ENCODE results near the gene TRIM43B.
"Not testable (repeated sequence)": the region's sequence is repeated elsewhere in the genome, so short reads cannot be mapped to it uniquely, and the experiment has no call there.

TRIM43B gene

GRCh38 chr2:95484654-95485053 lies at the start of gene TRIM43B:
TRIM43B (minus strand) TSS chr2:95484754; CDS start chr2:95482714, 2,040 bp downstream.
- DNase-seq = not testable (repeated sequence)

- no peak for DNase-seq
Observed at GRCh38 chr2:95531254-95531771, 46.8 kb upstream of the TRIM43B start.

GRCh38 chr2:95530734-95531133 lies 46.2 kb upstream of the TRIM43B start:
- peak; percentile 77 for DNase-seq

DNA sequence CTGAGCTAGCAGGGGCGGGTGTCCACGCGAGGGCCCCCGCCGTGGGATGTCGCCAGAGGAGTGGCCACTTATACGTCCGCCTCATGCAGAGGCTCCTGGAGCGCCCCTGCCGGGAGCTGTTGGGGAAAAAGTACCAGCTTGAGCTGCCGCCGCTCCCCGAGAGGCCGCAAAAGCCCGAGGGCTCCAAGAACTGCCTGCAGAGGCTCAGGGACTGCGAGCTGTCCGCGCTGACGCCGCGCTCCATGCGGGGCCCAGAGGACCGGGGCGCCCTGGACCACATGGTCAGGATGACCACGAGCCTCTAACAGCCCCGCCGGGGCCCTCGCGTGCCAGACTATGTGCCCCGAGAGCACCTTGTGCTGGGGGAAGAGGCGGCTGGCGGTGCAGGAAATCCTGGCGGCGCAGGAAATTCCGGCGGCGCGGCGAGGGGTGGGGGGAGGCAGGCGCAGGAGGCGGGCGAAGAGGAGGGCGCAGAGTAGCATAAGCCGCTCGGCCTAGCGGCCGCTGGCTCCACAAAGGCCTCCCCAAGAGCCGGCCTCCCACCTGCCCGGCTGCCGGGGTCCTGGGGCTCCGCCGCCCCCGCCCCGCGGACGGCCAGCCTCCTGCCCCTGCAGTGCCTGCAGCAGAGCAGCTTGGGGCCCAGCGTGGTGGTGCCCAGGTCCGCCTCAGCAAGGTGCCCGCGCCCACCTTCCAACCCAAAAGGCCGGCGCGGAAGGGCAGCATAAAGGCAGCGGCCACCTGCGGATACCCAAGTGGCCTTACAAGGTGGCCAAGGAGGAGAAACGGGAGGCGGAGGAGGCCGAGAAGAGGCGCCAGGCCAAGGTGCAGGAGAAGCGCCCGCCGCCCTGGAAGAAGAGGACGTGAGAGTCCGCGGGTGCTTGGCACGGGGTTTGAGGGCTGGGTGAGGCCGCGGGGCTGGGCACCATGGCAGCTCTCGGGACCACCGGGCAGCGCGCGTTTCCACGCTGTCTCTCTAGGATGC lies 42.1 kb upstream of the TRIM43B start:
- peak; percentile 82 for DNase-seq

GRCh38 chr2:95525294-95526035 lies 40.9 kb upstream of the TRIM43B start:
- DNase-seq = no peak

DNA sequence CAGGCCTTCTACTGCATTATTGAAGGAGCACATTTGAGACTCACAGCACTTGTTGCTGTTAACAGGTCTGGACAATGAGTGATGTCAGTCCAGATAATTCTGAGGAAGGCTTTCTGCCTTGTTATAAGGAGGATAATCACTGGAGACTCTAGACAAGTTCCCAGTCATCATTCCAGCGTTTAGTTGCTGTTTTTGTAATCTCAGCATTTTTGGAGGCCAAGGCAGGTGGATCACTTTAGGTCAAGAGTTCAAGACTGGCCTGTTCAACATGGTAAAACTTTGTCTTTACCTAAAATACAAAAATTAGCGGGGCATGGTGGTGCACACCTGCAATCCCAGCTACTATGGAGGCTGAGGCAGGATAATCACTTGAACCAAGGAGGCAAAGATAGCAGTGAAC lies 39.6 kb upstream of the TRIM43B start:
- no peak for DNase-seq

DNA sequence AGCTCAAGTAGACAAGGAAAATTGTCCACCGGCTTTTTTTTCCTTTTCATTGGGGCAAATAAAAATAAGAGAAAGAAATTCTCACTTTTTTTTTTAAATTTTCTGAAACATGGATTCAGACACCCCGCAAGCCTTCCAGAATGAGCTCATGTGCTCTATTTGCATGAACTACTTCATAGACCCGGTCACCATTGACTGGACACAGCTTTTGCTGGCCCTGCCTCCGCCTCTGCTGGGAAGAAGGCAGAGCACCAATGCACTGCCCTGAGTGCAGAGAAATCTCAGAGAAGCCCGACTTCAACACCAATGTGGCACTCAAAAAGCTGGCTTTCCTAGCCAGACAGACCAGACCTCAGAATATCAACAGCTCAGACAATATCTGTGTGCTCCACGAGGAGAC lies 30.2 kb upstream of the TRIM43B start:
- no peak for DNase-seq

- not testable (repeated sequence) for DNase-seq
Observed at GRCh38 chr2:95514226-95514625, 29.7 kb upstream of the TRIM43B start.

DNA sequence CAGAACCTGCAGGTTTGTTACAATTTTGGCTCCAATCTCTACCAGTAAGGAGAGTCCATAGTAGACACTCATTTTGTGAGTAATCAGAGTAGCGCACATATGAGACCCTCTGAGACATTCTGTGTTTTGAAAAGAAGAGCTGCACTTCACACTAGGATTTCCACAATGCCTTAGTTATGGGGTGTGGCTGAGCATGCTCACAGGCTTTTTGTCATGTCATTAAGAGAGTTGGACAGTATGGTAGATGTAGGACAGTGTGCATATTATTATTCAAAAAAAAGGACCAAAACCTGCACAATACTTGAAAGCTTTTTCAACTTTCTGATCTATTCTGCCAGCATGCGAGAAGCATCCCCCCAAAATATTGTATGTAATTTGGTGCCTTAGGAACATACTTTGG lies 24.9 kb upstream of the TRIM43B start:
- no peak for DNase-seq

- DNase-seq = no peak
Observed at GRCh38 chr2:95505222-95505621, 20.7 kb upstream of the TRIM43B start.

DNA sequence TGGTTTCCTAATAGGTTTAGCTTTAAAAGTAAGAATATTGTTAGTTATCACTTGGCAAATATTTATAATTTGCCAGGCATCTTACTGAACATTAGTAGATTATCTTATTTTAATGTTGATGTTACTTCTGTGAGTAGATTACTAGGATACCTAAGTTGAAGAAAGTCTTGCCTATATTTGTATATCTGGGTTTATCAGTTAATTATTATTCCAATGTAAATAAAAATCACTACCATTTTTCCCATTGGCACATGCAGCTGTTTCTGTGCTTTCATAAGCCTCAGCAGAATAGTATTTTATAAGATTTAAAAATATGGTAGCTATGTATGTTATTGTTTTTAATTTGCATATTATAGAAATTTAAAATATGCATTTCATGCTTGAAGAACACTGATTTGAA lies 16.3 kb upstream of the TRIM43B start:
- DNase-seq = no peak

DNA sequence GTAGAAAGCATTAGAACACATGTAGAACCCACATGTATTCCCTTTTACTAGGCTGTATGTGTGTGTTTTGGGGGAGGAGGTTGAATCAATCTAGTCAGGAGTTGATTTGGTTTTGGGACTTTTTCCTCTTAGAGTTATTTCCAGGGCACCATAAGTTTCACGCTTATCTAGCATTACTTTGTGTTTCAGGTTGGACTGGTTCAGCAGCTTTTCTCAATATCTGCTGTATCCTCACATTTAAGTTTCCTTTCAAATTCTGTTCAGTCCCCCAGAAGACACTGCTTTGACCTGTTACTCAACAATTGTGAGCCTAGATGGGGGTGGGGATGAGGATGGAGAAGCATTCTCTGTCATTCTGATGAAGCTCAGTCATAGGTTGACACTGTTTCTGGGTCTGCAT lies 7.5 kb upstream of the TRIM43B start:
- DNase-seq = not testable (repeated sequence)

GRCh38 chr2:95475025-95475424 lies 9.5 kb downstream of the TRIM43B start:
- DNase-seq = not testable (repeated sequence)

DNA sequence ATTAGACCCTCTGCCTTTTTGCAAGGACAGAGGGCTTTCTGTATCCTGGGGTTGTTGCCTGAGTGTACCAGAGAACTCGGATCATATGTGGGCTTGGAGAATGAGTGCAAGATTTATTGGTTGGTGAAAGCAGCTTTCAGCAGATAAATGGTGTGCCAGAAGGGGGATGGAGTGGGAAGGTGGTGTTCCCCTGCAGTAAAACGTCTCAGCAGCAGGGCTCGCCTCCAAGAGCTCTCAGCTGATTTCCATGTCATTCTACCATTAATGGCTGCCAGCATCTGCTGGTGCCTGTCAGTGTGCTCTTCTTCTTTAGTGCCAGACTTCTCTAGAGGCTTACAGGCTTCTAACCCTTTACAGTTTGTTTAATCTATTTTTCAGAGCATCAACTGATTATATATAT lies 16.6 kb downstream of the TRIM43B start:
- DNase-seq = not testable (repeated sequence)

GRCh38 chr2:95466572-95466971 lies 18.0 kb downstream of the TRIM43B start:
- DNase-seq = not testable (repeated sequence)

DNA sequence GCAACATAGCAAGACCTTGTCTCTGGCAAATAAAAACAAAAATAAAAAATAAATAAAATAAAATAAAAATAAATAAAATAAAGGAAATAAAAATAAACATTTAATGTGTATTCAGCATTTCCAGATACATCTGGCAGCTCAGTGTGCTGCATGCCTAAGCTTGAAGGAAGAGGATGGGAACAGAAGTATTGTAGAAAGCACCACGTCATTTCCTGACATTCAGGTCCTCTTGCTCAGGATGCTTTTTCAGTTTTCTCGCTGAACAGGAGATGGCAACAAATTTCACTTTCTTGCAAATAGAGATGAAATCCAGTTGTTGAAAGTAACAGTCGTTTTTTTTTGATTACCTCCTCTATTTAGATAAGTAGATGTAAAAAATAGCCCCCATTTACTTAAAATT lies 21.3 kb downstream of the TRIM43B start:
- DNase-seq = not testable (repeated sequence)

GRCh38 chr2:95445317-95445716 lies 39.2 kb downstream of the TRIM43B start:
- not testable (repeated sequence) for DNase-seq

DNA sequence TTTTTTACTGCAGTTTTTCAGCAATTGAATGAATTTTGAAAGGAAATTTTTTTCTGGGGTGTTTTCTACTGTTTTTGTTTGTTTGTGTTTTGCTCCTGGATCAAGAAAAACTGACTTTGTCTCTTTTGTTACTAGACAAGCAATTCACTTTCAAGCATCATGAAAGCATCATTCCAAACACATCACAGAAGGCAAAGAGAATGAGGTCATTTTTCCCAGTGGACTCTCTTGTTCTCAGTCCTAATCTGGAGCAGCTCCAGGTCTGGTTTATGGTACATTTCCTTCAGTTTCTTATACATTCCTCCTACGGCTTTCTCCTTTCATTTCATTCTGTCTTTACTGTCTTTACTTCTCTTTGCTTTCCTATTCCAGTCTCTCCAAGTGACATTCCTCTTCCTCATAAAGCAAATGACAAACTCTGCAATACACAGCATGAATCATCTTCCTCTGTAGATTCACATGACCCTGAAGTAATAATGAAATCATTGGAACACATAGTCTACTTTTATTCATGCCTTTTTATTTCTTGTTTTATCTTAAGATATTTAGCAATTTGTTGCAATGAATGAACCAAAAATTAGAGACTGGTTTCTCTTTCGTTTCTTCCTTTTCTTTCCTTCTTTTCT lies 42.0 kb downstream of the TRIM43B start:
- DNase-seq = not testable (repeated sequence)

DNA sequence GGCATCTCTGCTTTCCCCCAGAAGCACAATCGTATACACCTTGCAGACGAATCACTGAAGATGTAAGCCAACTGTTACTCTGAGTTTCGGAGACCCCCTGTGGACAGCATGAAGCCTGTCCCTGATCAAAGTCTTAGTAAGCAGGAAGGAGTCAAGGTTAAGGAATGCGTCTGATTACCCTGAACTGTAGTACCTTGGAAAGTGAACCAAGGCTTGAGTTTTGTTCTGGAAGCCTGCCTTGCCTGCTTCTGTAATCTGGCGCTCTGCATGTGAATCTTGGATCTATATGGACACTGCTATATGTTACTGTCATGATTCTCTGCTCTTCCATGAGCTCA lies 48.7 kb downstream of the TRIM43B start:
- not testable (repeated sequence) for DNase-seq

DNA sequence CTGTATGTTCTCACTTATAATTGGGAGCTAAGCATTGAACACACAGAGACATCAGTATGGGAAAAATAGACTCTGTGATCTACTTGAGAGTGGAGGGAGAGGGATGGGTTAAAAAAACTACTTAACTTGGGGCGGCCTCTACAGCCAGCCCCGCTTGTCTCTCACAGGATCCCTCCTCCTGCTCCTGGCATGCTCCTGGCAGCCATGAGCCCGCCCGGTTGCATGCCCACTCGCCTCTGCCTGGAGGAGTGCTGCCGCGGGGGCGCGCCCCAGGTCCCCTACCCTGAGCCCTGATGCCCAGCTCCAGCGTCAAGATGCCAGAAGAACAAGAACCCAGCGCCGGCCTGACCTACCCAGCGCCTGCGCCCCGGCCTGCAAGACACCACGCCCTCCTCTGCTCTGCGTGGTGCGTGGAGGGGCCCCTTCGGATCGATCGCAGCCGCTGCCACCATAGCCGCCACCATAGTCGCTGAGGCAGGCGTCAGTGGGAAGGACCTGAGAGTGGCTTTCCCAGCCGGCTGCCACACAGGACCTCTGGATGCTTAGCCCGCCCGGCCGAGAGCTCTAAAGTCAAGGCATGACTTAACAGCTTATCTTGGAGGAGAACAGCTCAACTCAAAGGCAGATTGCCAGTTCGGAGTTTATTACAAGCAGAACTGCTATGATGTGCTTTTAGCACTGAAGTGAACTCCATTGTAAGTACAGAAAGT lies 49.2 kb downstream of the TRIM43B start:
- not testable (repeated sequence) for DNase-seq

GRCh38 chr2:95434507-95435076 lies 50.0 kb downstream of the TRIM43B start:
- peak; percentile 55 for DNase-seq

- not testable (repeated sequence) for DNase-seq
Observed at GRCh38 chr2:95433973-95434372, 50.6 kb downstream of the TRIM43B start.
